T-helper 2 cell treated with Interferon-gamma antibody and Interleukin-4, amounts not matched to agents 100 ng/mL and 5 ng/mL, for 36 hours (primary cell): Measurements from ENCODE around the gene DNAJC6. TPM values are rescaled to one million over a fixed set of nuclear protein-coding genes. Genes with fewer than 3 reads are reported as not detected.

ENCODE experiments used
- intact Hi-C: fragments of 100-400 bp; cut with micrococcal nuclease; formaldehyde crosslinking; loops from one replicate; pipeline ENCODE4 v1.15.1; 2023
- total RNA-seq: library from RNA; stranded (reverse); gene quantifications from 2 replicates; pipeline ENCODE4 v1.2.3, GENCODE V29; 2022

Gene DNAJC6
- total RNA-seq, 1 donor from 2014 or later = 1.8 TPM

DNA sequence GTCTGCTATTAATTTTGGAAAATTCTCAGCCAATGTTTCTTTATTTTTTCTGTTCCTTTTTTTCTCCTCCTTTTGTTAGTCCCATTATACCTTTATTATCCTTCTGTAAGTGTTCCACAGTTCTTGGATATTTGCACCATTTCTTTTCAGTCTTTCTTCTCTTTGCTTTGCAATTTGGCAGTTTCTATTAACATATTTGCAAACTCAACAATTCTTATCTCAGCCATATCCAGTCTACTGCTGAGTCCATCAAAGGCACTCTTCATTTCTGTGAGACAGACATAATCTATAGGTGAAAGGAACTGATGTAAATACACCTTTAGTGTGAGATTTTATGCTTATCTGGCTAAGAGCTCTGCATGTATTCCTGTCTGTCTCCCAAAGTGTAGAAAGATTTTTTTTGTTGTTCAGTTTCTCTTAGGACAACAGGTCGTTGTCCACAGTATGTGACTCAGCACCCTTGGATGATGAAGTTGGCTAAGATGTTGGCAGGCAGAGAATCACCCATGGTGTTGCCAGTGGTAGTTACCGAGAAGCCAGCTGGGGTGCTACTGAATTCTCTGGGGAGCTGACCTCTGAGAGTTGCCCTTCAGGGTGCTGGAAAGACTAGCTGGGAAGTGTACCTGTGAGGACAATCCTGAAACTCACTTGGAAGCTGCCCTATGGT is 149.5 kb downstream of the DNAJC6 start:
- intact Hi-C loops = loop anchor here (1.0 to 2.0 kb wide), 2 partner anchors 28 to 223 kb away; no protein-coding TSS in a partner anchor

DNA sequence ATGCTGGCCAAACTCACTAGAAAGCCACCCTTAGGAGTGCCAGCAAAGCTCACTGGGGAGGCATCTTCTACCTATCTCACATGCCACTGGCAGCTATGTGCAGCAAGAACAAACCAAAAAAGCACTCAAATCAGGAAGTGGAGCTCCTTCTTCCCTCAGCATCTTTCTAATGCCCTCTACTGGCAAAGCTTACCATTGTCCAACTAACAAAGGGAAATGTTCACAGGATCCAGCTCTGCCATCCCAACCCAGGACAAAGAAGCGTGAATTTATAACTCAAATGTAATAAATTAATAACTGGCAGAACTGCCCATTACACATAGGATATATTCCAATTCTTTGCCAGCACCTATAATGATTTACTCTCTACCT is 150.0 kb downstream of the DNAJC6 start:
- intact Hi-C loops = loop anchor here (1.0 to 2.0 kb wide), 2 partner anchors 29 to 223 kb away; no protein-coding TSS in a partner anchor

Other genes with a start within 250 kb of the DNAJC6 start
- 44.0 and 48.5 TPM in 2 replicates for gene AK4, start 161.3 kb upstream of the DNAJC6 start, total RNA-seq
- gene LEPR, start 111.1 kb downstream of the DNAJC6 start, total RNA-seq = 1.9 and 2.0 TPM in 2 replicates
- gene LEPROT, start 111.1 kb downstream of the DNAJC6 start, total RNA-seq = 18.1 and 21.8 TPM in 2 replicates